IMR-90 (cell line): ENCODE measurements around the gene TBX15. TPM values are rescaled to one million over a fixed set of nuclear protein-coding genes. Genes with fewer than 3 reads are reported as not detected.

Experiments
- ATAC-seq: fragments of 200-7000 bp; cut with Tn5 transposase; 2 replicates; pipeline ENCODE4 v1.9.1; 2020; ENCODE audit warnings: low read depth, mild to moderate bottlenecking, moderate library complexity
- BruUV-seq: library from RNA; stranded (reverse); fragments of 400-500 nt; replicated peaks from 2 replicates; lab custom pipeline; 2021; lab: Mats Ljungman, UMichigan
- CTCF ChIA-PET: fragments of 300-600 bp; formaldehyde crosslinking; extraction: SDS; loops from one replicate; lab custom pipeline; 2021; ENCODE audit warnings: antibody characterized with exemption; lab: Yijun Ruan, JAX
- POLR2A ChIA-PET: fragments of 300-600 bp; sonication (Branson Sonifier 250); formaldehyde crosslinking; loops from one replicate; lab custom pipeline; 2022; ENCODE audit warnings: antibody characterized with exemption; ENCODE audit not compliant: unreplicated experiment; lab: Charles Lee
- DNase-seq: peaks from one replicate; pipeline ENCODE4 v3.0.0; 2013
- H2AFZ ChIP-seq: replicated peaks from 2 replicates; pipeline ENCODE3; 2013; ENCODE audit warnings: low read length, mild to moderate bottlenecking; ENCODE audit not compliant: poor library complexity
- H2AK5ac ChIP-seq: 2 replicates; pipeline ENCODE4 v1.6.1; 2013; ENCODE audit warnings: low read depth, low read length, inconsistent platforms
- H2AK9ac ChIP-seq: replicated peaks from 2 replicates; pipeline ENCODE3; 2013; ENCODE audit warnings: mild to moderate bottlenecking, low read depth, low read length, moderate library complexity; ENCODE audit not compliant: poor library complexity
- H2BK120ac ChIP-seq: 2 replicates; pipeline ENCODE4 v1.6.1; 2013; ENCODE audit warnings: low read depth, low read length, inconsistent platforms
- H2BK15ac ChIP-seq: 3 replicates; pipeline ENCODE4 v1.6.1; 2013; ENCODE audit warnings: low read depth, low read length, inconsistent platforms
- H2BK20ac ChIP-seq: 2 replicates; pipeline ENCODE4 v1.6.1; 2013; ENCODE audit warnings: low read depth, mild to moderate bottlenecking, inconsistent platforms, low read length, moderate library complexity
- H2BK5ac ChIP-seq: 2 replicates; pipeline ENCODE4 v1.6.1; 2013; ENCODE audit warnings: mild to moderate bottlenecking, low read depth, low read length, inconsistent platforms; ENCODE audit not compliant: poor library complexity, severe bottlenecking
- H3K14ac ChIP-seq: replicated peaks from 2 replicates; pipeline ENCODE4 v1.6.1; 2013; ENCODE audit warnings: low read depth, low read length, inconsistent platforms
- H3K18ac ChIP-seq: 2 replicates; pipeline ENCODE4 v1.6.1; 2013; ENCODE audit warnings: low read depth, low read length, control low read depth
- H3K23ac ChIP-seq: 2 replicates; pipeline ENCODE4 v1.6.1; 2013; ENCODE audit warnings: low read depth, low read length, inconsistent platforms
- H3K27ac ChIP-seq: 2 replicates; pipeline ENCODE4 v1.5.1; 2013; ENCODE audit warnings: mild to moderate bottlenecking, control low read depth, low read length; ENCODE audit not compliant: insufficient read depth
- H3K27me3 ChIP-seq: 2 replicates; pipeline ENCODE4 v1.6.1; 2013; ENCODE audit warnings: low read length; ENCODE audit not compliant: control insufficient read depth, insufficient read depth
- H3K36me3 ChIP-seq: 2 replicates; pipeline ENCODE4 v1.6.1; 2013; ENCODE audit warnings: low read length, mixed read lengths; ENCODE audit not compliant: control insufficient read depth, insufficient read depth
- H3K4ac ChIP-seq: 2 replicates; pipeline ENCODE4 v1.6.1; 2013; ENCODE audit warnings: low read depth, low read length, inconsistent platforms
- H3K4me1 ChIP-seq: 2 replicates; pipeline ENCODE4 v1.6.1; 2013; ENCODE audit warnings: low read length, mixed read lengths; ENCODE audit not compliant: control insufficient read depth, insufficient read depth
- H3K4me2 ChIP-seq: 2 replicates; pipeline ENCODE4 v1.6.1; 2013; ENCODE audit warnings: low read depth, mild to moderate bottlenecking, control low read depth, low read length, moderate library complexity
- H3K4me3 ChIP-seq: 2 replicates; pipeline ENCODE4 v1.5.1; 2013; ENCODE audit warnings: low read depth, mild to moderate bottlenecking, control low read depth, low read length, moderate library complexity; ENCODE audit not compliant: insufficient read depth
- H3K56ac ChIP-seq: 2 replicates; pipeline ENCODE4 v1.6.1; 2013; ENCODE audit warnings: low read length, inconsistent platforms; ENCODE audit not compliant: insufficient read depth; ENCODE audit errors: extremely low read depth
- H3K79me1 ChIP-seq, 2 experiments: 2 replicates each; pipeline ENCODE4 v1.6.1; 2013; ENCODE audit warnings: low read length in 2 of 2, inconsistent platforms in 1 of 2, low read depth in 1 of 2
- H3K9ac ChIP-seq: 2 replicates; pipeline ENCODE4 v1.6.1; 2013; ENCODE audit warnings: low read depth, low read length, control low read depth
- H3K9me1 ChIP-seq: 2 replicates; pipeline ENCODE4 v1.6.1; 2013; ENCODE audit warnings: low read length, inconsistent platforms; ENCODE audit not compliant: insufficient read depth
- H3K9me3 ChIP-seq: 2 replicates; pipeline ENCODE4 v1.6.1; 2013; ENCODE audit warnings: low read length; ENCODE audit not compliant: control insufficient read depth, insufficient read depth
- H4K20me1 ChIP-seq: 2 replicates; pipeline ENCODE4 v1.6.1; 2013; ENCODE audit warnings: low read length, inconsistent platforms; ENCODE audit not compliant: insufficient read depth
- H4K5ac ChIP-seq: 2 replicates; pipeline ENCODE4 v1.6.1; 2013; ENCODE audit warnings: mild to moderate bottlenecking, low read depth, low read length, control low read depth
- H4K8ac ChIP-seq, 2 experiments: 2 replicates each; pipeline ENCODE4 v1.6.1; 2013; ENCODE audit warnings: low read depth in 2 of 2, low read length in 2 of 2, control low read depth in 1 of 2, inconsistent platforms in 1 of 2
- H4K91ac ChIP-seq: 2 replicates; pipeline ENCODE4 v1.6.1; 2013; ENCODE audit warnings: low read depth, low read length, inconsistent platforms; ENCODE audit not compliant: insufficient read depth
- BHLHE40 ChIP-seq: fragments of 150-350 bp; IDR thresholded peaks from 2 replicates; pipeline ENCODE4 v1.6.1; 2016; ENCODE audit warnings: mild to moderate bottlenecking, low read depth, low read length
- CEBPB ChIP-seq: IDR thresholded peaks from 2 replicates; pipeline ENCODE4 v1.6.1; 2012; ENCODE audit warnings: low read depth, low read length, improper control_type of control experiment
- CHD1 ChIP-seq: IDR thresholded peaks from 2 replicates; pipeline ENCODE4 v1.6.1; 2012; ENCODE audit warnings: low read depth, low read length, improper control_type of control experiment
- FOS ChIP-seq: fragments of 150-350 bp; IDR thresholded peaks from 2 replicates; pipeline ENCODE4 v1.6.1; 2016; ENCODE audit warnings: low read depth, low read length
- MAZ ChIP-seq: IDR thresholded peaks from 2 replicates; pipeline ENCODE4 v1.6.1; 2012; ENCODE audit warnings: low read depth, mild to moderate bottlenecking, low read length, improper control_type of control experiment, moderate library complexity, borderline replicate concordance
- MXI1 ChIP-seq: IDR thresholded peaks from 2 replicates; pipeline ENCODE4 v1.6.1; 2012; ENCODE audit warnings: low read depth, mild to moderate bottlenecking, low read length, moderate library complexity, borderline replicate concordance
- NFE2L2 ChIP-seq: fragments of 150-350 bp; IDR thresholded peaks from 2 replicates; pipeline ENCODE4 v1.6.1; 2016; ENCODE audit warnings: low read depth, mild to moderate bottlenecking, low read length
- POLR2A ChIP-seq: IDR thresholded peaks from 2 replicates; pipeline ENCODE4 v1.6.1; 2012; ENCODE audit warnings: mild to moderate bottlenecking, low read depth, low read length
- RAD21 ChIP-seq: IDR thresholded peaks from 2 replicates; pipeline ENCODE4 v1.6.1; 2012; ENCODE audit warnings: low read length, improper control_type of control experiment
- RCOR1 ChIP-seq: IDR thresholded peaks from 2 replicates; pipeline ENCODE4 v1.6.1; 2012; ENCODE audit warnings: mild to moderate bottlenecking, low read length, improper control_type of control experiment; ENCODE audit not compliant: insufficient replicate concordance
- RFX5 ChIP-seq: IDR thresholded peaks from 2 replicates; pipeline ENCODE4 v1.8.0; 2012; ENCODE audit warnings: low read depth, mild to moderate bottlenecking, low read length, moderate library complexity
- SMC3 ChIP-seq: fragments of 150-350 bp; IDR thresholded peaks from 2 replicates; pipeline ENCODE4 v1.6.1; 2016; ENCODE audit warnings: low read depth, mild to moderate bottlenecking, antibody characterized with exemption, low read length, moderate library complexity
- dilution Hi-C: fragments of 300-500 bp; cut with HindIII; formaldehyde crosslinking; loops from one replicate; pipeline ENCODE4 v1.14.3; 2018; ENCODE audit warnings: low sequenced_read_pairs; ENCODE audit not compliant: unreplicated experiment
- in situ Hi-C: fragments of 300-500 bp; cut with MboI; formaldehyde crosslinking; loops from 3 replicates; pipeline ENCODE4 v1.14.3; 2019; ENCODE audit warnings: low sequenced_read_pairs, inconsistent platforms, mixed read lengths
- intact Hi-C: fragments of 100-400 bp; cut with micrococcal nuclease; formaldehyde crosslinking; loops from 2 replicates; pipeline ENCODE4 v1.10.0; 2022
- polyA plus RNA-seq, 3 experiments: library from polyadenylated mRNA; depleted of rRNA; stranded (reverse); fragments of >200 nt; gene quantifications; 2 replicates each; pipeline ENCODE4 v1.2.3, GENCODE V29; 2012; ENCODE audit warnings: low replicate concordance in 1 of 3
- total RNA-seq: library from RNA; depleted of rRNA; stranded (reverse); fragments of >200 nt; gene quantifications from 2 replicates; pipeline ENCODE4 v1.2.3, GENCODE V29; 2012
- TF ChIP-seq, protein P1 (sequence below): conservative IDR thresholded peaks from 2 replicates; pipeline ENCODE4 v1.5.1; 2012; ENCODE audit warnings: mild to moderate bottlenecking, low read depth, low read length, improper control_type of control experiment
- TF ChIP-seq, protein P2 (sequence below): fragments of 150-350 bp; IDR thresholded peaks from 2 replicates; pipeline ENCODE4 v1.6.1; 2016; ENCODE audit warnings: low read depth, mild to moderate bottlenecking, low read length, moderate library complexity, borderline replicate concordance
- TF ChIP-seq, protein P3 (sequence below): fragments of 150-350 bp; IDR thresholded peaks from 2 replicates; pipeline ENCODE4 v1.6.1; 2017; ENCODE audit warnings: mild to moderate bottlenecking, antibody characterized with exemption, low read length, low read depth

The TBX15 gene
- total and polyA plus RNA-seq, 2 of the 4 experiments (the other 2 are of a cell fraction) = not detected

DNA sequence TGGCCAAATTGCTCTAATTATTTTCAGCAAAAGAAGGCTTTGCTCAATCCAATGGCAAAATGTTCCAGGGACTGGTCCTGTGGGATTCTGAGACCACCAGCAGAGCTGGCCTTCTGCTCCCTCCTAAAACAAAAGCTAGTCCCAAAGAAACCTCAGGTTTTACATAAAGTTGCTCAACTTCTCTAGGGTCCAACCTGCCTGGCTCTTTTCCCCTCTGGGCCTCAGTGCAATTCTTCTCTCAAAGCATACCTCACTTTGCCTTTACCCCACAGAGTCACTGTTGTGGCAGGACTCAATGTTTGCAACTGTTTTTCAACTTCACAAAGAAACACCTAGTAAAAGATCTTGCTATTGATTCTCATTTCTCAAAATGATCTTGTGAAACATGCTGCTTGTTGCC lies 39.8 kb downstream of the TBX15 start:
- no peak overlapping the region for H2BK5ac ChIP-seq
- dilution Hi-C loops = no loop called here
- H3K9me3 ChIP-seq = no peaks in the 10 kb centered on the region
- H2BK15ac ChIP-seq = no peak overlapping the region
- H2AFZ ChIP-seq = no peak overlapping the region
- POLR2A ChIA-PET = no interaction called here
- H2BK120ac ChIP-seq = no peak overlapping the region
- BruUV-seq = no TSS peak
- H3K4me3 ChIP-seq = no peak overlapping the region
- H4K20me1 ChIP-seq = no peaks in the 10 kb centered on the region
- intact Hi-C loops = no loop called here
- CTCF ChIA-PET = no interaction called here
- H3K56ac ChIP-seq = no peak overlapping the region
- H3K27ac ChIP-seq = no peak overlapping the region
- H3K79me1 ChIP-seq = no peaks in the 10 kb centered on the region
- no peak overlapping the region for H3K4me2 ChIP-seq
- H2AK9ac ChIP-seq = no peak overlapping the region
- DNase-seq (no peak), ATAC-seq (no peak)
- no peak overlapping the region for H3K4ac ChIP-seq
- H3K4me1 ChIP-seq = no peaks in the 10 kb centered on the region
- no peak overlapping the region for H3K9ac ChIP-seq
- H3K23ac ChIP-seq = no peak overlapping the region
- H3K27me3 ChIP-seq = peaks cover 4% of the 10 kb centered on the region
- H2BK20ac ChIP-seq = no peak overlapping the region
- TF ChIP-seq, protein P1, sequence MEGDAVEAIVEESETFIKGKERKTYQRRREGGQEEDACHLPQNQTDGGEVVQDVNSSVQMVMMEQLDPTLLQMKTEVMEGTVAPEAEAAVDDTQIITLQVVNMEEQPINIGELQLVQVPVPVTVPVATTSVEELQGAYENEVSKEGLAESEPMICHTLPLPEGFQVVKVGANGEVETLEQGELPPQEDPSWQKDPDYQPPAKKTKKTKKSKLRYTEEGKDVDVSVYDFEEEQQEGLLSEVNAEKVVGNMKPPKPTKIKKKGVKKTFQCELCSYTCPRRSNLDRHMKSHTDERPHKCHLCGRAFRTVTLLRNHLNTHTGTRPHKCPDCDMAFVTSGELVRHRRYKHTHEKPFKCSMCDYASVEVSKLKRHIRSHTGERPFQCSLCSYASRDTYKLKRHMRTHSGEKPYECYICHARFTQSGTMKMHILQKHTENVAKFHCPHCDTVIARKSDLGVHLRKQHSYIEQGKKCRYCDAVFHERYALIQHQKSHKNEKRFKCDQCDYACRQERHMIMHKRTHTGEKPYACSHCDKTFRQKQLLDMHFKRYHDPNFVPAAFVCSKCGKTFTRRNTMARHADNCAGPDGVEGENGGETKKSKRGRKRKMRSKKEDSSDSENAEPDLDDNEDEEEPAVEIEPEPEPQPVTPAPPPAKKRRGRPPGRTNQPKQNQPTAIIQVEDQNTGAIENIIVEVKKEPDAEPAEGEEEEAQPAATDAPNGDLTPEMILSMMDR = no peak
- TF ChIP-seq NFE2L2 (no peak), RFX5 (no peak), MXI1 (no peak), POLR2A (no peak), SMC3 (no peak), CEBPB (no peak), RCOR1 (no peak), BHLHE40 (no peak), RAD21 (no peak), MAZ (no peak), CHD1 (no peak), FOS (no peak)
- TF ChIP-seq, protein P2, sequence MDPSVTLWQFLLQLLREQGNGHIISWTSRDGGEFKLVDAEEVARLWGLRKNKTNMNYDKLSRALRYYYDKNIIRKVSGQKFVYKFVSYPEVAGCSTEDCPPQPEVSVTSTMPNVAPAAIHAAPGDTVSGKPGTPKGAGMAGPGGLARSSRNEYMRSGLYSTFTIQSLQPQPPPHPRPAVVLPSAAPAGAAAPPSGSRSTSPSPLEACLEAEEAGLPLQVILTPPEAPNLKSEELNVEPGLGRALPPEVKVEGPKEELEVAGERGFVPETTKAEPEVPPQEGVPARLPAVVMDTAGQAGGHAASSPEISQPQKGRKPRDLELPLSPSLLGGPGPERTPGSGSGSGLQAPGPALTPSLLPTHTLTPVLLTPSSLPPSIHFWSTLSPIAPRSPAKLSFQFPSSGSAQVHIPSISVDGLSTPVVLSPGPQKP = no peak
- TF ChIP-seq, protein P3, sequence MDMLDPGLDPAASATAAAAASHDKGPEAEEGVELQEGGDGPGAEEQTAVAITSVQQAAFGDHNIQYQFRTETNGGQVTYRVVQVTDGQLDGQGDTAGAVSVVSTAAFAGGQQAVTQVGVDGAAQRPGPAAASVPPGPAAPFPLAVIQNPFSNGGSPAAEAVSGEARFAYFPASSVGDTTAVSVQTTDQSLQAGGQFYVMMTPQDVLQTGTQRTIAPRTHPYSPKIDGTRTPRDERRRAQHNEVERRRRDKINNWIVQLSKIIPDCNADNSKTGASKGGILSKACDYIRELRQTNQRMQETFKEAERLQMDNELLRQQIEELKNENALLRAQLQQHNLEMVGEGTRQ = no peak
- no peak overlapping the region for H3K14ac ChIP-seq
- H3K18ac ChIP-seq = no peak overlapping the region
- no peaks in the 10 kb centered on the region for H3K36me3 ChIP-seq
- no peak overlapping the region for H2AK5ac ChIP-seq
- H4K91ac ChIP-seq = no peak overlapping the region
- in situ Hi-C loops = no loop called here
- no peaks in the 10 kb centered on the region for H3K9me1 ChIP-seq
- no peak overlapping the region for H4K5ac ChIP-seq
- H4K8ac ChIP-seq = no peak overlapping the region
